ENCODE results near the gene APOBEC3C.
A peak's percentile ranks its signal among the peaks of the same experiment; 100 is the strongest.

Gene APOBEC3C

GRCh38 chr22:38996105-38996504, 18.0 kb upstream of the APOBEC3C start:
- no peak overlapping the region for H2AFZ ChIP-seq (ENCODE audit: low read depth, low read length, severe bottlenecking)
- H3K27me3 ChIP-seq (ENCODE audit: low read length) = no peaks in the 10 kb centered on the region
- H3K9ac ChIP-seq (ENCODE audit: low read length) = no peak overlapping the region

GRCh38 chr22:38997518-38997917, 16.5 kb upstream of the APOBEC3C start:
- H3K9ac ChIP-seq (ENCODE audit: low read length) = no peak overlapping the region
- no peak overlapping the region for H3K4me3 ChIP-seq (ENCODE audit: insufficient read depth, low read length, poor library complexity, severe bottlenecking)
- TF ChIP-seq CTCF (IDR thresholded peaks at IDR 0.05; ENCODE audit: insufficient read depth, low read length, poor library complexity, severe bottlenecking) (no peak), EZH2phosphoT487 (conservative IDR thresholded peaks at IDR 0.05; ENCODE audit: low read length) (no peak)
- H3K27ac ChIP-seq (ENCODE audit: low read depth, low read length) = no peak overlapping the region
- H3F3A ChIP-seq (ENCODE audit: insufficient read depth) = no peaks in the 10 kb centered on the region
- H3K9me2 ChIP-seq (replicated peaks; ENCODE audit: insufficient read depth, low read length) = no peaks in the 10 kb centered on the region
- H3K79me2 ChIP-seq (ENCODE audit: insufficient read depth, low read length) = no peaks in the 10 kb centered on the region
- no peaks in the 10 kb centered on the region for H4K20me1 ChIP-seq (ENCODE audit: low read depth, low read length)
- no peaks in the 10 kb centered on the region for H3K9me3 ChIP-seq (ENCODE audit: insufficient read depth, low read length)
- H3K27me3 ChIP-seq (ENCODE audit: low read length) = no peaks in the 10 kb centered on the region
- H3K4me2 ChIP-seq (ENCODE audit: low read depth, low read length, poor library complexity, severe bottlenecking) = no peak overlapping the region
- H2AFZ ChIP-seq (ENCODE audit: low read depth, low read length, severe bottlenecking) = no peak overlapping the region
- no peaks in the 10 kb centered on the region for H3K36me3 ChIP-seq (ENCODE audit: low read length)

More at GRCh38 chr22:38996105-38996504, 18.0 kb upstream of the APOBEC3C start:
- Histone ChIP-seq H3K79me2 (ENCODE audit: insufficient read depth, low read length) (no peaks in the 10 kb centered on the region), H3K36me3 (ENCODE audit: low read length) (no peaks in the 10 kb centered on the region), H3K4me3 (ENCODE audit: insufficient read depth, low read length, poor library complexity, severe bottlenecking) (no peak overlapping the region), H3F3A (ENCODE audit: insufficient read depth) (no peaks in the 10 kb centered on the region), H4K20me1 (ENCODE audit: low read depth, low read length) (no peaks in the 10 kb centered on the region), H3K4me2 (ENCODE audit: low read depth, low read length, poor library complexity, severe bottlenecking) (no peak overlapping the region), H3K27ac (ENCODE audit: low read depth, low read length) (no peak overlapping the region), H3K9me3 (ENCODE audit: insufficient read depth, low read length) (no peaks in the 10 kb centered on the region), H3K9me2 (replicated peaks; ENCODE audit: insufficient read depth, low read length) (no peaks in the 10 kb centered on the region)
- TF ChIP-seq EZH2phosphoT487 (conservative IDR thresholded peaks at IDR 0.05; ENCODE audit: low read length) (no peak), CTCF (IDR thresholded peaks at IDR 0.05; ENCODE audit: insufficient read depth, low read length, poor library complexity, severe bottlenecking) (no peak)

GRCh38 chr22:39003165-39003638, 10.9 kb upstream of the APOBEC3C start:
- peak overlapping the region; percentile 28 for H3K4me2 ChIP-seq (ENCODE audit: low read depth, low read length, poor library complexity, severe bottlenecking)
- H2AFZ ChIP-seq (ENCODE audit: low read depth, low read length, severe bottlenecking) = no peak overlapping the region
- H3F3A ChIP-seq (ENCODE audit: insufficient read depth) = no peaks in the 10 kb centered on the region
- TF ChIP-seq CTCF (IDR thresholded peaks at IDR 0.05; ENCODE audit: insufficient read depth, low read length, poor library complexity, severe bottlenecking) (peak; percentile 61), EZH2phosphoT487 (conservative IDR thresholded peaks at IDR 0.05; ENCODE audit: low read length) (no peak)
- H3K9me3 ChIP-seq (ENCODE audit: insufficient read depth, low read length) = no peaks in the 10 kb centered on the region
- no peak overlapping the region; the same call in 1 of the 2 replicates for H3K9ac ChIP-seq (ENCODE audit: low read length)
- H3K27me3 ChIP-seq (ENCODE audit: low read length) = no peaks in the 10 kb centered on the region
- H3K36me3 ChIP-seq (ENCODE audit: low read length) = no peaks in the 10 kb centered on the region
- H3K4me3 ChIP-seq (ENCODE audit: insufficient read depth, low read length, poor library complexity, severe bottlenecking) = no peak overlapping the region
- no peaks in the 10 kb centered on the region for H4K20me1 ChIP-seq (ENCODE audit: low read depth, low read length)
- H3K9me2 ChIP-seq (replicated peaks; ENCODE audit: insufficient read depth, low read length) = no peaks in the 10 kb centered on the region
- H3K79me2 ChIP-seq (ENCODE audit: insufficient read depth, low read length) = no peaks in the 10 kb centered on the region
- H3K27ac ChIP-seq (ENCODE audit: low read depth, low read length) = no peak overlapping the region
